K562 (cell line): Measurements from ENCODE around the gene ATXN10.

Source experiments
- BCLAF1 ChIP-seq, 2 experiments: fragments of 450-650 bp in 1 of 2; IDR thresholded peaks; 2 replicates each; pipeline ENCODE4 v1.6.1; 2011 to 2017; ENCODE audit warnings: low read depth in 2 of 2, antibody characterized with exemption in 1 of 2, borderline replicate concordance in 1 of 2, low read length in 1 of 2, mild to moderate bottlenecking in 1 of 2, mixed read lengths in 1 of 2; ENCODE audit not compliant: control insufficient read depth in 1 of 2
- CBX2 ChIP-seq: fragments of 200-600 bp; sonication (generic); IDR thresholded peaks from one replicate; pipeline ENCODE4 v1.6.1; 2012; ENCODE audit warnings: mild to moderate bottlenecking, low read length, inconsistent platforms; ENCODE audit not compliant: insufficient read depth, poor library complexity, severe bottlenecking
- CTCF ChIP-seq, 3 experiments: IDR thresholded peaks in 2 of 3; conservative IDR thresholded peaks in 1 of 3; 2 replicates each; pipeline ENCODE4 v1.5.1; 2011 to 2012; ENCODE audit warnings: low read length in 3 of 3, mild to moderate bottlenecking in 3 of 3, control low read depth in 2 of 3, improper control_type of control experiment in 1 of 3, inconsistent platforms in 1 of 3, low read depth in 1 of 3, mixed read lengths in 1 of 3, moderate library complexity in 1 of 3; ENCODE audit not compliant: insufficient read depth in 2 of 3
- ZNF384 ChIP-seq: IDR thresholded peaks from 2 replicates; pipeline ENCODE4 v1.6.1; 2012; ENCODE audit warnings: low read depth, low read length, improper control_type of control experiment

GRCh38 chr22:45826520-45826919 lies 154.9 kb downstream of the ATXN10 start:
- no peak for TF ChIP-seq CTCF (IDR thresholded peaks at IDR 0.05 in 2 of 3, conservative IDR thresholded peaks at IDR 0.05 in 1 of 3; ENCODE audit: insufficient read depth in 2 of 3, low read depth in 1 of 3, low read length in 3 of 3)
- TF ChIP-seq ZNF384, result no peak
- TF ChIP-seq BCLAF1 (IDR thresholded peaks at IDR 0.05; ENCODE audit: borderline replicate concordance in 1 of 2, control insufficient read depth in 1 of 2, low read depth in 2 of 2, low read length in 1 of 2), result no peak
- TF ChIP-seq CBX2, result no peak
